ENCODE measurements around the gene DYNLT4.
"Not testable (repeated sequence)": the region's sequence is repeated elsewhere in the genome, so short reads cannot be mapped to it uniquely, and the experiment has no call there.

DYNLT4 gene, protein sequence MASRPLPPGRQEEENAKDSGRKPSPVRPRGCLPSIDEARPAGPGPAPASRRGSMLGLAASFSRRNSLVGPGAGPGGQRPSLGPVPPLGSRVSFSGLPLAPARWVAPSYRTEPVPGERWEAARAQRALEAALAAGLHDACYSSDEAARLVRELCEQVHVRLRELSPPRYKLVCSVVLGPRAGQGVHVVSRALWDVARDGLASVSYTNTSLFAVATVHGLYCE

DNA sequence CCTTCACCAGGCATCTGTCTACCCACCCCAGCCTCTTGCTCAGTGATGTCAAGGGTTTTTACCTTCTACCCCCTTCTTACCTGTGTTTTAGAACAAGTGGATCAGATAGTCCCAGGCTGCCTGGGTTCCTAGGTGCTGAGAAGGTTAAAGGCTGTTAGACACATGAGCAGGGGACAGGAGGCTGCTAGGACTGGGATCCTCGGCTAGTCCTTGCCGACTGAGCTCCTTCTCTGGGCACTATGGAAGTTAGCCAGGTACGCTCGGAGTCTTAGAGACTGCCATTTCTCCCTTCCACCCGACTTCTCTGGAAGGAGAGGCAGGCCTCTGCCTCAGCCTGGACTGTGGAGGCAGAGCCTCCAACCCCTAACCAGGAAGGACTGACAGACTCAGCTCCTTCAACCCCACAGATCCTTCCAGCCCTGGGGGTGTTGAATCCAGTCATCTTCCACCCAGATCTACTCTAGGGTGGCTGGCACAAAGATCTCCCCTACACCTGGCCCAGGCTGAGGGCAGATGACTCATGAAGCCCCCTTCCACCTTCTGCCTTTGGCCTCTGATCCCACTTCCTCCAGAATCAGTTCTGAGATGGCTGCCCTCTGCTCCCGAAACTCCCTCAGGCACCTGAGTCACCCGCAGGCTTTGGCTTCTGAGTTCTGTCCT is at the start of gene DYNLT4:
DYNLT4 (minus strand) TSS at position 648 of the 660 bp plus-strand sequence. CDS start 683 bp downstream, outside the sequence.
- Mint-ChIP-seq H3K36me3 (peaks cover 13% of the 10 kb centered on the region), H3K4me1 (ENCODE audit: low read depth) (peaks cover 84% of the 10 kb centered on the region)

DNA sequence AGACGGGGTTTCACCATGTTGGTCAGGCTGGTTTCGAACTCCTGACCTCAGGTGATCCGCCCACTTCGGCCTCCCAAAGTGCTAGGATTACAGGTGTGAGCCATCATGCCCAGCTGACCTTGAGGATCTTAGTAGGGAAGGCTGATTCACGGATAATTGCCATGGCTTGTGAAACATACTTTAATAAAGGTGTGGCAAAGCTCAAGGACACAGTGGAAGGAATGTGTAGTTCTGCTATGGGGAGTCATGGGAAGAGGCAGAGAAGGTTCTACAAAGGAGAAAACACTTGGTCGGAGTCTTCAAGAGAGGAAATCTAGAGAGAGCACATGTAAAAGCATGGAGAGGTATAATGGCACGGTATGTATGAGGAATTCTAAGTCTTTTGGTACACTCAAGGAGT is 48.6 kb upstream of the DYNLT4 start:
- H3K4me1 Mint-ChIP-seq (ENCODE audit: low read depth): no peaks in the 10 kb centered on the region
- no peaks in the 10 kb centered on the region for H3K9me3 Mint-ChIP-seq (ENCODE audit: low read depth)
- H3K4me3 Mint-ChIP-seq: no peak overlapping the region
- H3K36me3 Mint-ChIP-seq: peaks cover 22% of the 10 kb centered on the region
- no peaks in the 10 kb centered on the region for H3K27me3 Mint-ChIP-seq
- no peak overlapping the region for H3K27ac Mint-ChIP-seq

More for the DNA sequence above, at the start of gene DYNLT4:
- Mint-ChIP-seq H3K9me3 (ENCODE audit: low read depth) (no peaks in the 10 kb centered on the region), H3K27ac (peak within 1 kb of the TSS; percentile 98), H3K4me3 (peak within 1 kb of the TSS; percentile 82), H3K27me3 (no peaks in the 10 kb centered on the region)

GRCh38 chr1:44854970-44855369 is 47.8 kb upstream of the DYNLT4 start:
- Mint-ChIP-seq H3K27ac (no peak overlapping the region), H3K9me3 (ENCODE audit: low read depth) (no peaks in the 10 kb centered on the region), H3K4me3 (no peak overlapping the region), H3K4me1 (ENCODE audit: low read depth) (peaks cover 4% of the 10 kb centered on the region), H3K27me3 (no peaks in the 10 kb centered on the region), H3K36me3 (peaks cover 22% of the 10 kb centered on the region)

DNA sequence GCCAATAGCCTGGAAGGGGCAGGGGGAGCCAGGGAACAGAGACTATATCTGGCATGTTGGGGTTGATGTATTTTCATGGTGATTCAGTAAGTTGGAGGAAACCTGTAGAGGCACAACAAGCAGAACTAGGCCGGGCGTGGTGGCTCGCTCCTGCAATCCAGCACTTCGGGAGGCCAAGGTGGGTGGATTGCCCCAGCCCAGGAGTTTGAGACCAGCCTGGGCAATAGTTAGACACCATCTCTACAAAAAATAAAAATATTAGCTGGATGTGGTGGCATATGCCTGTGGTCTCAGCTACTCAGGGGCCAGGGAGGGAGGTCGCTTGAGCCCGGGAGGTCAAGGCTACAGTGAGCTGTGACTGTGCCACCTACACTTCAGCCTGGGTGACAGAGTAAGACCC is 46.0 kb upstream of the DYNLT4 start:
- Mint-ChIP-seq H3K27me3 (no peaks in the 10 kb centered on the region), H3K36me3 (peaks cover 25% of the 10 kb centered on the region), H3K4me1 (ENCODE audit: low read depth) (peaks cover 13% of the 10 kb centered on the region), H3K9me3 (ENCODE audit: low read depth) (no peaks in the 10 kb centered on the region), H3K4me3 (no peak overlapping the region), H3K27ac (no peak overlapping the region)

- H3K4me3 Mint-ChIP-seq: no peak overlapping the region
- no peaks in the 10 kb centered on the region for H3K9me3 Mint-ChIP-seq (ENCODE audit: low read depth)
- H3K4me1 Mint-ChIP-seq (ENCODE audit: low read depth): peaks cover 13% of the 10 kb centered on the region
- H3K27me3 Mint-ChIP-seq: no peaks in the 10 kb centered on the region
- H3K36me3 Mint-ChIP-seq: peaks cover 21% of the 10 kb centered on the region
- no peak overlapping the region for H3K27ac Mint-ChIP-seq
These were observed 44.2 kb upstream of the DYNLT4 start for GRCh38 chr1:44851308-44851707.

GRCh38 chr1:44849575-44850132 is 42.5 kb upstream of the DYNLT4 start:
- Mint-ChIP-seq H3K4me3 (no peak overlapping the region), H3K9me3 (ENCODE audit: low read depth) (no peaks in the 10 kb centered on the region), H3K27ac (no peak overlapping the region), H3K27me3 (no peaks in the 10 kb centered on the region), H3K36me3 (peaks cover 13% of the 10 kb centered on the region), H3K4me1 (ENCODE audit: low read depth) (peaks cover 13% of the 10 kb centered on the region)

GRCh38 chr1:44848456-44849181 is 41.5 kb upstream of the DYNLT4 start:
- peaks cover 10% of the 10 kb centered on the region for H3K36me3 Mint-ChIP-seq
- H3K9me3 Mint-ChIP-seq (ENCODE audit: low read depth): no peaks in the 10 kb centered on the region
- peaks cover 15% of the 10 kb centered on the region for H3K4me1 Mint-ChIP-seq (ENCODE audit: low read depth)
- no peaks in the 10 kb centered on the region for H3K27me3 Mint-ChIP-seq
- no peak overlapping the region for H3K27ac Mint-ChIP-seq
- no peak overlapping the region for H3K4me3 Mint-ChIP-seq

GRCh38 chr1:44847845-44848244 is 40.7 kb upstream of the DYNLT4 start:
- H3K4me3 Mint-ChIP-seq: no peak overlapping the region
- H3K36me3 Mint-ChIP-seq: peaks cover 9% of the 10 kb centered on the region
- no peaks in the 10 kb centered on the region for H3K27me3 Mint-ChIP-seq
- no peak overlapping the region for H3K27ac Mint-ChIP-seq
- peaks cover 15% of the 10 kb centered on the region for H3K4me1 Mint-ChIP-seq (ENCODE audit: low read depth)
- H3K9me3 Mint-ChIP-seq (ENCODE audit: low read depth): no peaks in the 10 kb centered on the region

DNA sequence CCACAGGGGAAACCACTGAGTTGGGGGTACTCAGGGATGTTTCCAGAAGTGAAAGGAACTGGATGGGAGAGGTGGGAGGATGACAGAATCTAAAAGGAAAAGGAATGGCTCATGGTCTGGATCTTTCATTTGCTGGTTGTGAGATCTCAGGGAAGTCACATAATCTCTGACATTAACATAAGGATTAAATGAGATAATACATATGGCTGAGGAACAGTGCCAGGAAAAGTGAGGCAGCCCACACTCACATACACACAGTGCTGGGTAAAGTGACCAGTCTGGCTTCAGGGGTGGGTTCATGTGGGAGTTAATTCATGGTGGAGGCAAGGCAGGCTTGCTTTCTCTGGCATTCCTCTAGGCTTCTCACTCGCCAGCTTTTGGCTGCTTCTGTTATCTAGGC is 39.8 kb upstream of the DYNLT4 start:
- no peaks in the 10 kb centered on the region for H3K9me3 Mint-ChIP-seq (ENCODE audit: low read depth)
- peaks cover 5% of the 10 kb centered on the region for H3K36me3 Mint-ChIP-seq
- no peaks in the 10 kb centered on the region for H3K27me3 Mint-ChIP-seq
- H3K4me1 Mint-ChIP-seq (ENCODE audit: low read depth): peaks cover 20% of the 10 kb centered on the region
- no peak overlapping the region for H3K4me3 Mint-ChIP-seq
- no peak overlapping the region for H3K27ac Mint-ChIP-seq

DNA sequence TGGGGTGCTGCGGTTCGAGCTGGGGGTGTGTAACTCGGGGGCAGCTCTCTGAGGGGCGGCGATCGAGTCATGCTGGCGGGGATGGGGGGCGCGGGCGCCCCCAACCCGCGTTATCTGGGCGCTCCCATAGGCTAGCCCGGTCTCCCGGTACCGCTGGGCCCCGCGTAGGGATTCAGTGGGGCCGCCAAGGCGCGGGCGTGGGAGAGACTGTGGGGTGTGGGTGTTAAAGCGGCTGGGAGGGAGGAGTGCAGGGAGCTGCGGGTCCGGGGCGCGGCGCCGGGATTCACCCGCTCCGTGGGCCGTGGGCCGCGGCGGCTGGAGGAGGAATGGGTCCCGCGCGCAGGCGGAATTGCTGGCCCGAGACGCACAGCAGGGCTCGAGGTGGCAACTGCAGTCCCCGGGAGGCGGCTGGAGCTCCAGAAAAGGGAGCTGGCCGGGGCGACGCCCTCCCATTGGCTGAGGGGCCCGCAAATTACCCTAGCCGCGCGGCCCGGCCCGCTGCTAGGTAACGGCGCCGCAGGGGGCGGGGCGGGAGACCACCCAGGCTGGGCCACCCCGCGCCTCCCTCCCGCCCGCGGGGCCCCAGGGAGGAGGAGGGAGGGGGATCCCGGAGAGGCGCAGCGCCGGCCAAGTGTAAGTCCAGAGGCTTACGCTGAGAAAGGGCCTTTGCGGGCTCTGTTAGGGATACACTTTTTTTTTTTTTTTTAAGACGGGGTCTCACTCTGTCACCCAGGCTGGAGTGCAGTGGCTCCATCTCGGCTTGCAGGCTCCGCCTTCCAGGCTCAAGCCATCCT is 35.9 kb upstream of the DYNLT4 start, which contains the start of gene PTCH2:
PTCH2 (minus strand) TSS at position 392 of the 794 bp plus-strand sequence; CDS start at position 71, 321 bp downstream.
- Mint-ChIP-seq H3K4me3 (peak within 1 kb of the TSS; percentile 69), H3K27ac (peak within 1 kb of the TSS; percentile 28), H3K4me1 (ENCODE audit: low read depth) (peaks cover 8% of the 10 kb centered on the region), H3K9me3 (ENCODE audit: low read depth) (no peaks in the 10 kb centered on the region), H3K27me3 (no peaks in the 10 kb centered on the region), H3K36me3 (peaks cover 2% of the 10 kb centered on the region)

DNA sequence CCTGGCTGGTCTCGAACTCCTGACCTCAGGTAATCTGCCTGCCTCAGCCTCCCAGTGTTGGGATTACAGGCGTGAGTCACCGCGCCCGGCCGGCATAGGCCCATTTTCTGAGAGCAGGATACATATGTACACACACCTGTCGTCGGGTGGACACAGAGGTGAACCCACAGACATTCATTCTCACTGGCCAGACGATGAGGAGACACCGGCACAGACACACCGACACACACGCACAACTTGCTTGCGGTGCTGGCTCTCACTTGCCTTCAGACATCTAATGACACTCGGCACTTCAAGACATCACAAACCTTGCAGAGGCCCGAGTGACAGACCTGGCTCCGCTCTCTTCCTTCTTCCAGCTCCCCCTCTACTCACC is 35.3 kb upstream of the DYNLT4 start:
- H3K4me3 Mint-ChIP-seq: peak overlapping the region; percentile 69
- H3K27me3 Mint-ChIP-seq: no peaks in the 10 kb centered on the region
- H3K27ac Mint-ChIP-seq: peak overlapping the region; percentile 28
- peaks cover 8% of the 10 kb centered on the region for H3K4me1 Mint-ChIP-seq (ENCODE audit: low read depth)
- H3K36me3 Mint-ChIP-seq: peaks cover 2% of the 10 kb centered on the region
- no peaks in the 10 kb centered on the region for H3K9me3 Mint-ChIP-seq (ENCODE audit: low read depth)

GRCh38 chr1:44839576-44839975 is 32.4 kb upstream of the DYNLT4 start:
- Mint-ChIP-seq H3K4me3 (no peak overlapping the region), H3K27me3 (no peaks in the 10 kb centered on the region), H3K9me3 (ENCODE audit: low read depth) (no peaks in the 10 kb centered on the region), H3K27ac (no peak overlapping the region), H3K36me3 (no peaks in the 10 kb centered on the region), H3K4me1 (ENCODE audit: low read depth) (peaks cover 15% of the 10 kb centered on the region)

DNA sequence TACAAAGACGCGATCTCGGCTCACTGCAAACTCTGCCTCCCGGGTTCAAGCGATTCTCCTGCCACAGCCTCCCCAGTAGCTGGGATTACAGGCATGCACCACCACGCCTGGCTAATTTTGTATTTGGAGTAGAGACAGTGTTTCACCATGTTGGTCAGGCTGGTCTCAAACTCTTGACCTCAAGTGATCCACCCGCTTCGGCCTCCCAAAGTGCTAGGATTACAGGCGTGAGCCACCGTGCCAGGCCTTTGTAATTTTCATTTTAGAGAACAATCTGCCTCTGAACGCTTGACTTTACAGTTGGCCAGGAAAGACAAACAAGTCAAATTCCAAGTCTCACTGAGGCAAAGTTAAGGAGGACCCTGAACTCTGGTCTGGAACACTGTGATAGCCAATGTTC is 31.1 kb upstream of the DYNLT4 start:
- not testable (repeated sequence) for H3K36me3 Mint-ChIP-seq; H3K27ac Mint-ChIP-seq; H3K27me3 Mint-ChIP-seq; H3K9me3 Mint-ChIP-seq (ENCODE audit: low read depth); H3K4me3 Mint-ChIP-seq
- H3K4me1 Mint-ChIP-seq (ENCODE audit: low read depth): peaks cover 13% of the 10 kb centered on the region
